Skin epidermis (tissue), 12 donors: Measurements from ENCODE around the gene LYPD8.
A peak's percentile ranks its signal among the peaks of the same experiment; 100 is the strongest.

Experiments used
- H3K27ac ChIP-seq, 21 experiments: fragments of 200-600 bp; sonication (generic) in 11 of 21; one replicate each; pipeline ENCODE4 v1.5.0; 2020; ENCODE audit warnings: mild to moderate bottlenecking in 3 of 21, inconsistent platforms in 2 of 21, moderate library complexity in 2 of 21
- H3K4me3 ChIP-seq, 7 experiments: fragments of 200-600 bp; sonication (generic) in 2 of 7; one replicate each; pipeline ENCODE4 v1.5.0; 2020; ENCODE audit warnings: inconsistent platforms in 2 of 7, mild to moderate bottlenecking in 2 of 7, moderate library complexity in 1 of 7

The LYPD8 gene

GRCh38 chr1:248759644-248760043 is 4.1 kb upstream of the LYPD8 start:
- Histone ChIP-seq H3K27ac (no peak overlapping the region), H3K4me3 (no peak overlapping the region)

- H3K27ac ChIP-seq = no peak overlapping the region
- no peak overlapping the region for H3K4me3 ChIP-seq
Measured at GRCh38 chr1:248758352-248758751, 2.8 kb upstream of the LYPD8 start.

- Histone ChIP-seq H3K27ac (no peak overlapping the region), H3K4me3 (no peak overlapping the region)
Measured at GRCh38 chr1:248757784-248758195, 2.2 kb upstream of the LYPD8 start.

- H3K4me3 ChIP-seq = no peak overlapping the region
- no peak overlapping the region for H3K27ac ChIP-seq
Measured at GRCh38 chr1:248756636-248757035, 1.1 kb upstream of the LYPD8 start.

- Histone ChIP-seq H3K4me3 (no peak overlapping the region), H3K27ac (no peak overlapping the region)
Measured at GRCh38 chr1:248756151-248756550, 592 bp upstream of the LYPD8 start.

GRCh38 chr1:248753708-248754280 is 1.8 kb downstream of the LYPD8 start:
- H3K27ac ChIP-seq = no peak overlapping the region
- no peak overlapping the region for H3K4me3 ChIP-seq

- H3K4me3 ChIP-seq = no peak overlapping the region
- H3K27ac ChIP-seq = no peak overlapping the region
Measured at GRCh38 chr1:248753029-248753594, 2.4 kb downstream of the LYPD8 start.

GRCh38 chr1:248752161-248753028 is 3.2 kb downstream of the LYPD8 start:
- Histone ChIP-seq H3K4me3 (no peak overlapping the region), H3K27ac (no peak overlapping the region)

GRCh38 chr1:248751635-248752034 is 3.9 kb downstream of the LYPD8 start:
- Histone ChIP-seq H3K27ac (no peak overlapping the region), H3K4me3 (no peak overlapping the region)

- Histone ChIP-seq H3K27ac (no peak overlapping the region), H3K4me3 (no peak overlapping the region)
Measured at GRCh38 chr1:248751142-248751541, 4.4 kb downstream of the LYPD8 start.

- no peak overlapping the region for H3K27ac ChIP-seq
- H3K4me3 ChIP-seq = no peak overlapping the region
Measured at GRCh38 chr1:248750496-248750895, 5.1 kb downstream of the LYPD8 start.

- H3K4me3 ChIP-seq = no peak overlapping the region
Measured at GRCh38 chr1:248748211-248748610, 7.3 kb downstream of the LYPD8 start.

GRCh38 chr1:248740876-248741275 is 14.7 kb downstream of the LYPD8 start:
- no peak overlapping the region for H3K27ac ChIP-seq

More at GRCh38 chr1:248748211-248748610, 7.3 kb downstream of the LYPD8 start:
- no peak overlapping the region for H3K27ac ChIP-seq

GRCh38 chr1:248739572-248740205 is 15.9 kb downstream of the LYPD8 start:
- H3K27ac ChIP-seq = no peak overlapping the region
- H3K4me3 ChIP-seq = no peak overlapping the region

More at GRCh38 chr1:248740876-248741275, 14.7 kb downstream of the LYPD8 start:
- H3K4me3 ChIP-seq = no peak overlapping the region

GRCh38 chr1:248737457-248737856 is 18.1 kb downstream of the LYPD8 start:
- Histone ChIP-seq H3K4me3 (no peak overlapping the region), H3K27ac (no peak overlapping the region)

GRCh38 chr1:248736977-248737376 is 18.6 kb downstream of the LYPD8 start:
- H3K27ac ChIP-seq = no peak overlapping the region
- no peak overlapping the region for H3K4me3 ChIP-seq

GRCh38 chr1:248733566-248733965 is 22.0 kb downstream of the LYPD8 start:
- H3K4me3 ChIP-seq = no peak overlapping the region
- H3K27ac ChIP-seq = no peak overlapping the region

- peak overlapping the region in 1 of 7 experiments; percentile 18 for H3K4me3 ChIP-seq
Measured at GRCh38 chr1:248730507-248731335, 24.8 kb downstream of the LYPD8 start.

GRCh38 chr1:248714248-248714647 is 41.3 kb downstream of the LYPD8 start:
- no peak overlapping the region for H3K4me3 ChIP-seq

More at GRCh38 chr1:248730507-248731335, 24.8 kb downstream of the LYPD8 start:
- H3K27ac ChIP-seq = no peak overlapping the region

More at GRCh38 chr1:248714248-248714647, 41.3 kb downstream of the LYPD8 start:
- H3K27ac ChIP-seq = no peak overlapping the region
